Keratinocyte (primary cell): ENCODE data around the gene CPEB1. TPM values are rescaled to one million over a fixed set of nuclear protein-coding genes. Genes with fewer than 3 reads are reported as not detected.
"Not testable (repeated sequence)": the region's sequence is repeated elsewhere in the genome, so short reads cannot be mapped to it uniquely, and the experiment has no call there.

ENCODE experiments used
- DNase-seq: peaks from one replicate; pipeline ENCODE4 v3.0.0-alpha.2; 2011; ENCODE audit warnings: low read depth, missing footprints, low spot score
- FAIRE-seq: peaks from 2 replicates; lab custom pipeline; 2011; peaks lifted over from hg19 to GRCh38; lab: Jason Lieb, UNC
- H2AFZ ChIP-seq: 2 replicates; pipeline ENCODE4 v1.6.0; 2012; ENCODE audit warnings: low read length, control low read depth, inconsistent platforms; ENCODE audit not compliant: control insufficient read depth
- H3K27ac ChIP-seq: 2 replicates; pipeline ENCODE4 v1.5.1; 2011; ENCODE audit warnings: low read length; ENCODE audit not compliant: control insufficient read depth, insufficient read depth
- H3K27me3 ChIP-seq: 3 replicates; pipeline ENCODE4 v1.6.0; 2011; ENCODE audit warnings: low read length; ENCODE audit not compliant: control insufficient read depth, insufficient read depth; ENCODE audit errors: extremely low read depth
- H3K36me3 ChIP-seq, 2 experiments: 2 replicates in 1 of 2; 3 replicates in 1 of 2; pipeline ENCODE4 v1.5.1; 2011; ENCODE audit warnings: low read length in 2 of 2, mild to moderate bottlenecking in 1 of 2; ENCODE audit not compliant: control insufficient read depth in 2 of 2, insufficient read depth in 2 of 2; ENCODE audit errors: extremely low read depth in 1 of 2
- H3K4me1 ChIP-seq: 3 replicates; pipeline ENCODE4 v1.5.1; 2011; ENCODE audit warnings: low read length; ENCODE audit not compliant: control insufficient read depth, insufficient read depth; ENCODE audit errors: extremely low read depth
- H3K4me2 ChIP-seq: 3 replicates; pipeline ENCODE4 v1.6.0; 2011; ENCODE audit warnings: low read depth, low read length; ENCODE audit not compliant: control insufficient read depth, insufficient read depth; ENCODE audit errors: extremely low read depth
- H3K4me3 ChIP-seq, 3 experiments: fragments of 200-600 bp in 1 of 3; sonication (generic) in 1 of 3; 2 replicates in 2 of 3; 3 replicates in 1 of 3; pipeline ENCODE4 v1.5.1; 2011 to 2016; ENCODE audit warnings: low read length in 3 of 3, mild to moderate bottlenecking in 3 of 3, control low read depth in 2 of 3, inconsistent platforms in 1 of 3, low read depth in 1 of 3, mixed read lengths in 1 of 3, mixed run types in 1 of 3, moderate library complexity in 1 of 3; ENCODE audit not compliant: control insufficient read depth in 2 of 3, insufficient read depth in 2 of 3; ENCODE audit errors: extremely low read depth in 1 of 3
- H3K79me2 ChIP-seq: 2 replicates; pipeline ENCODE4 v1.6.0; 2012; ENCODE audit warnings: low read length; ENCODE audit not compliant: control insufficient read depth, insufficient read depth
- H3K9ac ChIP-seq: 3 replicates; pipeline ENCODE4 v1.6.0; 2011; ENCODE audit warnings: low read length; ENCODE audit not compliant: control insufficient read depth, insufficient read depth; ENCODE audit errors: extremely low read depth
- H3K9me1 ChIP-seq: 3 replicates; pipeline ENCODE4 v1.6.0; 2011; ENCODE audit warnings: low read length; ENCODE audit not compliant: control insufficient read depth, insufficient read depth; ENCODE audit errors: extremely low read depth
- H3K9me3 ChIP-seq: 2 replicates; pipeline ENCODE4 v1.5.1; 2012; ENCODE audit warnings: low read depth, low read length; ENCODE audit not compliant: control insufficient read depth
- H4K20me1 ChIP-seq: 3 replicates; pipeline ENCODE4 v1.6.0; 2011; ENCODE audit warnings: low read length; ENCODE audit not compliant: control insufficient read depth, insufficient read depth; ENCODE audit errors: extremely low read depth
- EZH2 ChIP-seq: IDR thresholded peaks from one replicate; pipeline ENCODE4 v1.6.1; 2012; ENCODE audit warnings: inconsistent platforms, mild to moderate bottlenecking, low read length, moderate library complexity
- dilution Hi-C: fragments of 300-500 bp; cut with MboI; formaldehyde crosslinking; loops from one replicate; pipeline ENCODE4 v1.7.0; 2020; ENCODE audit warnings: low sequenced_read_pairs; ENCODE audit not compliant: extremely low pct_ligation_motif_present
- polyA plus RNA-seq, 5 experiments: library from polyadenylated mRNA; depleted of rRNA in 3 of 5; stranded (reverse) in 3 of 5; stranded (forward) in 1 of 5; unstranded in 1 of 5; fragments of >200 nt; gene quantifications; 1 replicate in 1 of 5; 2 replicates in 3 of 5; 3 replicates in 1 of 5; pipeline versions ENCODE4 v1.2.1 to v1.2.3, GENCODE V29; 2011 to 2012; ENCODE audit warnings: missing spikeins in 2 of 5, low read depth in 1 of 5, low replicate concordance in 1 of 5
- TF ChIP-seq, protein P1 (sequence below), 3 experiments: IDR thresholded peaks in 1 of 3; conservative IDR thresholded peaks in 1 of 3; optimal IDR thresholded peaks in 1 of 3; 2 replicates in 2 of 3; 3 replicates in 1 of 3; pipeline versions ENCODE3 to v1.5.1; 2011; ENCODE audit warnings: low read length in 3 of 3, mild to moderate bottlenecking in 3 of 3, moderate library complexity in 2 of 3, control low read depth in 1 of 3, inconsistent platforms in 1 of 3; ENCODE audit not compliant: insufficient read depth in 2 of 3; ENCODE audit errors: extremely low read depth in 1 of 3

CPEB1 gene
- polyA plus RNA-seq, 1 donor (not counting 4 experiments of a cell fraction or from before 2014, with no cell fraction given): 0.16 TPM

- dilution Hi-C loops: no loop called here
- Histone ChIP-seq H3K9me3 (no peaks in the 10 kb centered on the region), H3K27me3 (peaks cover 59% of the 10 kb centered on the region), H3K9me1 (no peaks in the 10 kb centered on the region), H3K4me1 (peaks cover 2% of the 10 kb centered on the region), H3K9ac (no peak overlapping the region), H3K27ac (no peak overlapping the region), H3K4me2 (peak overlapping the region; percentile 51), H3K79me2 (no peaks in the 10 kb centered on the region), H3K4me3 (peak overlapping the region; percentile 27 to 30 (median 29)), H4K20me1 (peaks cover 3% of the 10 kb centered on the region), H3K36me3 (no peaks in the 10 kb centered on the region), H2AFZ (no peak overlapping the region)
- no peak for DNase-seq
- TF ChIP-seq, protein P1, sequence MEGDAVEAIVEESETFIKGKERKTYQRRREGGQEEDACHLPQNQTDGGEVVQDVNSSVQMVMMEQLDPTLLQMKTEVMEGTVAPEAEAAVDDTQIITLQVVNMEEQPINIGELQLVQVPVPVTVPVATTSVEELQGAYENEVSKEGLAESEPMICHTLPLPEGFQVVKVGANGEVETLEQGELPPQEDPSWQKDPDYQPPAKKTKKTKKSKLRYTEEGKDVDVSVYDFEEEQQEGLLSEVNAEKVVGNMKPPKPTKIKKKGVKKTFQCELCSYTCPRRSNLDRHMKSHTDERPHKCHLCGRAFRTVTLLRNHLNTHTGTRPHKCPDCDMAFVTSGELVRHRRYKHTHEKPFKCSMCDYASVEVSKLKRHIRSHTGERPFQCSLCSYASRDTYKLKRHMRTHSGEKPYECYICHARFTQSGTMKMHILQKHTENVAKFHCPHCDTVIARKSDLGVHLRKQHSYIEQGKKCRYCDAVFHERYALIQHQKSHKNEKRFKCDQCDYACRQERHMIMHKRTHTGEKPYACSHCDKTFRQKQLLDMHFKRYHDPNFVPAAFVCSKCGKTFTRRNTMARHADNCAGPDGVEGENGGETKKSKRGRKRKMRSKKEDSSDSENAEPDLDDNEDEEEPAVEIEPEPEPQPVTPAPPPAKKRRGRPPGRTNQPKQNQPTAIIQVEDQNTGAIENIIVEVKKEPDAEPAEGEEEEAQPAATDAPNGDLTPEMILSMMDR (optimal IDR thresholded peaks at IDR 0.05 in 1 of 3, IDR thresholded peaks at IDR 0.05 in 1 of 3, conservative IDR thresholded peaks at IDR 0.05 in 1 of 3; ENCODE audit: extremely low read depth in 1 of 3, insufficient read depth in 2 of 3, low read length in 3 of 3): no peak
- no peak for TF ChIP-seq EZH2
- FAIRE-seq: no peak
Measured at GRCh38 chr15:82647835-82648256, 683 bp upstream of the CPEB1 start.

DNA sequence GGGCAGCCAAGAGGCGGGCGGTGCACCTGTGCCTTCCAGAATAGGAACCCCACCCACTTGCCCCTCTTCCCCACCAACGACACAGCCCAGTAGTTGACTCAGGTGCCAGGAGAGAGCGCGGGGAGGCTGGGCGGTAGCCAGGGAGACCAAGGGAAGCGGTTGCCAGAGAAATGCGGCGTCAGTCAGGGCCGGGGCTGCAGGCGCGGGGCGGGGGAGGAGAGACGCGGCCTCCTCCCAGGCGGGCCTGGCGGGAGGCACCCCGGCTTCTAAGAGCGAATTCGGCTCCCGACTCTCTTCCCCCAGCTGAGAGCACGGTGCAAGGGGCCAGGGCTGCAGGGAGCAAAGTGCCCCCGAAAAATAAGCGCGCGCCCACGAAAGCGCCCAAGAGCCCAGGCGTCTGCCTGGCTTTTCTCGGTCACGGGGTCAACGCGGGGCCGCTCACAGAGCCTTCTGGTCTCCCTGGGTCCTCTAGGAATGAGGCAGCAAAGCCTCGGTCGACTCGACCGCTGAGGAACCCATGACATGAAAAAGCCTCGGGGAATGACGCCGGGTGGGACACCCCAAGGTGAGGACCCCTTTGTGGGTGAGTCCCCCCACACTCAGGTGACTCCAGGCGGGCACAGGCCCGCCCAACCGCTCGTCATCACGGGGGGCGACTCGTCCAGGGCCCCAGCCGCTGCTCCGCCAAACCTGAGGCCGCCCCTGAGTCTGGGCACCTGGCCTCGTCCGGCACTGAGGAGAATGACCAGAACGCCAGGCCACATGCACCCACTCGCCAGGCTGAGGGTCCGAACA is 716 bp downstream of the CPEB1 start:
- TF ChIP-seq, protein P1 (optimal IDR thresholded peaks at IDR 0.05 in 1 of 3, IDR thresholded peaks at IDR 0.05 in 1 of 3, conservative IDR thresholded peaks at IDR 0.05 in 1 of 3; ENCODE audit: extremely low read depth in 1 of 3, insufficient read depth in 2 of 3, low read length in 3 of 3): no peak
- peak; percentile 65 for TF ChIP-seq EZH2
- H3K4me3 ChIP-seq: no peak overlapping the region
- H3K36me3 ChIP-seq: no peaks in the 10 kb centered on the region
- H3K27me3 ChIP-seq: peaks cover 59% of the 10 kb centered on the region
- H3K9ac ChIP-seq: no peak overlapping the region
- H3K9me3 ChIP-seq: no peaks in the 10 kb centered on the region
- H2AFZ ChIP-seq: no peak overlapping the region
- H3K4me1 ChIP-seq: peaks cover 2% of the 10 kb centered on the region
- DNase-seq: no peak
- H3K4me2 ChIP-seq: no peak overlapping the region
- no peak for FAIRE-seq
- no peak overlapping the region for H3K27ac ChIP-seq
- peaks cover 3% of the 10 kb centered on the region for H4K20me1 ChIP-seq
- H3K79me2 ChIP-seq: no peaks in the 10 kb centered on the region
- dilution Hi-C loops: no loop called here
- no peaks in the 10 kb centered on the region for H3K9me1 ChIP-seq

DNA sequence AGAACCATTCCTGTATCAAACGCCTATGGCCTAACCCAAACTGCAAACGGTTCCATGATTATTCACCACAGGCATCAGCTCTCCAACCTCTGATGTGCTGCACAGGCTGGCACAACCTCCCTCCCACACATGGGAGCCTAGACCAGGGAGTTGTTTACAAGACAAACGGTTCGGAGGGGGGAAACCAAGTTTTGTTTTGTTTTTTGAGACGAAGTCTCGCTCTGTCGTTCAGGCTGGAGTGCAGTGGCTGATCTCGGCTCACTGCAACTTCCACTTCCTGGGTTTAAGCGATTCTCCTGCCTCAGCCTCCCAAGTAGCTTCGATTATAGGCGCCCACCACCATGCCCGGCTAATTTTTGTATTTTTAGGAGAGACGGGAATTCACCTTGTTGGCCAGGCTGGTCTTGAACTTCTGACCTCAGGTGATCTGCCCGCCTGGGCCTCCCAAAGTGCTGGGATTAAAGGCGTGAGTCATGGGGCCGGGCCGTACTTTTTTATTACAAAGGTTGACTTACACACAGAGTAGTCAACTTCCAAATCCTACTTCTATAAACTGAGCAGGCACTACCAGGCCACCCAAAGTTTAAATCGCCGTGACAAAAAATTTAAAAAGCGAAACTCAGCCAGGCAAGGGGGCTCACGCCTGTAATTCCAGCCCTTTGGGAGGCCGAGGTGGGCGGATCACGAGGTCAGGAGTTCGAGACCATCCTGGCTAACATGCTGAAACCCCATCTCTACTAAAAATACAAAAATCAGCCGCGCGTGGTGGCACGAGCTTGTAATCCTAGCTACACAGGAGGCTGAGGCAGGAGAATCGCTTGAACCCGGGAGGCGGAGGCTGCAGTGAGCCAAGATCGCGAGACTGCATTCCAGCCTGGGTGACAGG is 2.0 kb downstream of the CPEB1 start:
- H3K36me3 ChIP-seq, H3K9me3 ChIP-seq, H3K9me1 ChIP-seq, DNase-seq, H3K27ac ChIP-seq, H3K79me2 ChIP-seq, H3K9ac ChIP-seq, H3K4me2 ChIP-seq, H3K4me3 ChIP-seq, H2AFZ ChIP-seq, H4K20me1 ChIP-seq, FAIRE-seq, dilution Hi-C loops, H3K4me1 ChIP-seq: not testable (repeated sequence)
- H3K27me3 ChIP-seq: peaks cover 65% of the 10 kb centered on the region
